Activated CD8-positive, alpha-beta memory T cell treated with anti-CD3 and anti-CD28 coated beads, Interleukin-2, amount 50 U/mL, for 4 hours (primary cell): Measurements from ENCODE around the gene TNS1.

ENCODE experiments used
- DNase-seq: peaks from one replicate; pipeline ENCODE4 v3.0.0-alpha.2; 2020

The TNS1 gene

GRCh38 chr2:217751952-217752351, 250.8 kb downstream of the TNS1 start:
- no peak for DNase-seq

- DNase-seq: no peak
Measured at GRCh38 chr2:217751192-217751591, 251.6 kb downstream of the TNS1 start.
